Tibial nerve (tissue), 4 donors: ENCODE measurements around the gene ERC2. TPM values are rescaled to one million over a fixed set of nuclear protein-coding genes. Genes with fewer than 3 reads are reported as not detected.

Source experiments
- DNase-seq, 2 donors: peaks; one replicate each; pipeline ENCODE4 v3.0.0-alpha.2; 2019; ENCODE audit warnings: low spot score in 2 of 2
- H3K27ac ChIP-seq, 4 donors: fragments of 200-600 bp; sonication (generic) in 3 of 4; one replicate each; pipeline ENCODE4 v1.5.1; 2017 to 2019; ENCODE audit warnings: mild to moderate bottlenecking in 1 of 4
- H3K27me3 ChIP-seq, 2 donors: fragments of 200-600 bp; sonication (generic) in 1 of 2; one replicate each; pipeline versions ENCODE4 v1.5.1 to v1.6.0; 2017 to 2019
- H3K36me3 ChIP-seq, 3 donors: fragments of 200-600 bp; sonication (generic); one replicate each; pipeline ENCODE4 v1.5.1; 2018 to 2019
- H3K4me1 ChIP-seq, 4 donors: fragments of 200-600 bp; sonication (generic) in 3 of 4; one replicate each; pipeline ENCODE4 v1.5.1; 2017 to 2019
- H3K4me3 ChIP-seq, 4 donors: fragments of 200-600 bp; sonication (generic) in 3 of 4; one replicate each; pipeline ENCODE4 v1.5.1; 2017 to 2019; ENCODE audit warnings: mild to moderate bottlenecking in 1 of 4, moderate library complexity in 1 of 4
- H3K9me3 ChIP-seq, 4 donors: fragments of 200-600 bp; sonication (generic) in 3 of 4; one replicate each; pipeline ENCODE4 v1.5.1; 2017 to 2019
- CTCF ChIP-seq, 5 experiments: fragments of 200-600 bp in 3 of 5; fragments of 450-650 bp in 2 of 5; sonication (generic) in 3 of 5; IDR thresholded peaks; one replicate each; pipeline ENCODE4 v1.5.1; 2016 to 2019; ENCODE audit warnings: antibody characterized with exemption in 5 of 5, mild to moderate bottlenecking in 3 of 5, moderate library complexity in 2 of 5
- EP300 ChIP-seq, 2 donors: sonication (generic); formaldehyde crosslinking; IDR thresholded peaks; one replicate each; pipeline ENCODE4 v1.6.1; 2017; ENCODE audit warnings: antibody characterized with exemption in 2 of 2, mild to moderate bottlenecking in 1 of 2
- POLR2A ChIP-seq, 2 donors: fragments of 450-650 bp; IDR thresholded peaks; one replicate each; pipeline ENCODE4 v1.6.1; 2017; ENCODE audit warnings: antibody characterized with exemption in 2 of 2, mild to moderate bottlenecking in 2 of 2, moderate library complexity in 2 of 2
- WGBS, 2 donors: methylation state at CpG; one replicate each; pipeline ENCODE4 v1.1.5; 2018; 5-methylcytosine and 5-hydroxymethylcytosine counted together
- total RNA-seq, 4 donors: library from RNA; depleted of rRNA; stranded (reverse); fragments of >200 nt; gene quantifications; one replicate each; pipeline ENCODE4 v1.1.0, GENCODE V29; 2016

Gene ERC2
- total RNA-seq, 4 donors from 2014 or later = 0.84 to 0.98 (median 0.90) TPM; not detected in 1

- no peaks in the 10 kb centered on the region for H3K4me1 ChIP-seq
- H3K27me3 ChIP-seq = no peaks in the 10 kb centered on the region
- DNase-seq = no peak
- H3K27ac ChIP-seq = no peak overlapping the region
- H3K36me3 ChIP-seq = no peaks in the 10 kb centered on the region
- no peak overlapping the region for H3K4me3 ChIP-seq
- H3K9me3 ChIP-seq = no peaks in the 10 kb centered on the region
- WGBS, 2 donors = 63 to 64% methylated on average over 2 of the region's 2 CpGs
- TF ChIP-seq POLR2A (IDR thresholded peaks at IDR 0.05) = no peak
- TF ChIP-seq CTCF (IDR thresholded peaks at IDR 0.05) = no peak
- TF ChIP-seq EP300 (IDR thresholded peaks at IDR 0.05) = no peak
Measured at GRCh38 chr3:55884491-55885285, 583.6 kb downstream of the ERC2 start.

GRCh38 chr3:55884066-55884465 lies 584.2 kb downstream of the ERC2 start:
- whole genome bisulfite sequencing, 2 donors = 81 to 90% methylated on average over 1 of the region's 1 CpG
- no peak overlapping the region for H3K4me3 ChIP-seq
- H3K9me3 ChIP-seq = no peaks in the 10 kb centered on the region
- no peak overlapping the region for H3K27ac ChIP-seq
- no peaks in the 10 kb centered on the region for H3K27me3 ChIP-seq
- no peak for DNase-seq
- no peaks in the 10 kb centered on the region for H3K4me1 ChIP-seq
- no peak for TF ChIP-seq POLR2A (IDR thresholded peaks at IDR 0.05)
- no peaks in the 10 kb centered on the region for H3K36me3 ChIP-seq

GRCh38 chr3:55882006-55882405 lies 586.3 kb downstream of the ERC2 start:
- Histone ChIP-seq H3K36me3 (no peaks in the 10 kb centered on the region), H3K4me1 (no peaks in the 10 kb centered on the region), H3K4me3 (no peak overlapping the region), H3K27me3 (no peaks in the 10 kb centered on the region), H3K9me3 (no peaks in the 10 kb centered on the region), H3K27ac (no peak overlapping the region)
- TF ChIP-seq EP300 (IDR thresholded peaks at IDR 0.05) (no peak), POLR2A (IDR thresholded peaks at IDR 0.05) (no peak), CTCF (IDR thresholded peaks at IDR 0.05) (no peak)
- DNase-seq = no peak
- 28 to 53% methylated on average over 2 of the region's 2 CpGs for WGBS, 2 donors

GRCh38 chr3:55880357-55880756 lies 587.9 kb downstream of the ERC2 start:
- no peak overlapping the region for H3K4me3 ChIP-seq
- H3K27ac ChIP-seq = no peak overlapping the region
- H3K4me1 ChIP-seq = no peaks in the 10 kb centered on the region
- no peak for DNase-seq
- no peaks in the 10 kb centered on the region for H3K9me3 ChIP-seq
- H3K27me3 ChIP-seq = no peaks in the 10 kb centered on the region
- H3K36me3 ChIP-seq = no peaks in the 10 kb centered on the region
- TF ChIP-seq EP300 (IDR thresholded peaks at IDR 0.05) = no peak

GRCh38 chr3:55879901-55880331 lies 588.4 kb downstream of the ERC2 start:
- no peak for TF ChIP-seq EP300 (IDR thresholded peaks at IDR 0.05)
- no peak for TF ChIP-seq POLR2A (IDR thresholded peaks at IDR 0.05)
- TF ChIP-seq CTCF (IDR thresholded peaks at IDR 0.05) = no peak
- DNase-seq = no peak
- Histone ChIP-seq H3K4me1 (no peaks in the 10 kb centered on the region), H3K4me3 (no peak overlapping the region), H3K27me3 (no peaks in the 10 kb centered on the region), H3K27ac (no peak overlapping the region), H3K36me3 (no peaks in the 10 kb centered on the region), H3K9me3 (no peaks in the 10 kb centered on the region)
- WGBS, 2 donors = 23 to 31% methylated on average over 2 of the region's 2 CpGs

- Histone ChIP-seq H3K4me1 (no peaks in the 10 kb centered on the region), H3K36me3 (no peaks in the 10 kb centered on the region), H3K27me3 (no peaks in the 10 kb centered on the region), H3K27ac (no peak overlapping the region), H3K4me3 (no peak overlapping the region), H3K9me3 (no peaks in the 10 kb centered on the region)
- TF ChIP-seq POLR2A (IDR thresholded peaks at IDR 0.05) (no peak), EP300 (IDR thresholded peaks at IDR 0.05) (no peak), CTCF (IDR thresholded peaks at IDR 0.05) (no peak)
- WGBS, 2 donors = 85 to 86% methylated on average over 4 of the region's 4 CpGs
- DNase-seq = no peak
Measured at GRCh38 chr3:55877703-55878102, 590.6 kb downstream of the ERC2 start.
